GM18861 (cell line): ENCODE measurements around the gene CCDC8.
"Not testable (repeated sequence)": the region's sequence is repeated elsewhere in the genome, so short reads cannot be mapped to it uniquely, and the experiment has no call there.

Experiments
- ATAC-seq: cut with Tn5 transposase; IDR thresholded peaks from one replicate; pipeline ENCODE4 v1.9.1; 2021; ENCODE audit not compliant: unreplicated experiment

CCDC8 gene, protein sequence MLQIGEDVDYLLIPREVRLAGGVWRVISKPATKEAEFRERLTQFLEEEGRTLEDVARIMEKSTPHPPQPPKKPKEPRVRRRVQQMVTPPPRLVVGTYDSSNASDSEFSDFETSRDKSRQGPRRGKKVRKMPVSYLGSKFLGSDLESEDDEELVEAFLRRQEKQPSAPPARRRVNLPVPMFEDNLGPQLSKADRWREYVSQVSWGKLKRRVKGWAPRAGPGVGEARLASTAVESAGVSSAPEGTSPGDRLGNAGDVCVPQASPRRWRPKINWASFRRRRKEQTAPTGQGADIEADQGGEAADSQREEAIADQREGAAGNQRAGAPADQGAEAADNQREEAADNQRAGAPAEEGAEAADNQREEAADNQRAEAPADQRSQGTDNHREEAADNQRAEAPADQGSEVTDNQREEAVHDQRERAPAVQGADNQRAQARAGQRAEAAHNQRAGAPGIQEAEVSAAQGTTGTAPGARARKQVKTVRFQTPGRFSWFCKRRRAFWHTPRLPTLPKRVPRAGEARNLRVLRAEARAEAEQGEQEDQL

GRCh38 chr19:46413262-46414031 is at the start of gene CCDC8:
TSS of gene CCDC8 (minus strand) at chr19:46413564. CDS start at chr19:46412810, 754 bp downstream.
- ATAC-seq, result no peak

DNA sequence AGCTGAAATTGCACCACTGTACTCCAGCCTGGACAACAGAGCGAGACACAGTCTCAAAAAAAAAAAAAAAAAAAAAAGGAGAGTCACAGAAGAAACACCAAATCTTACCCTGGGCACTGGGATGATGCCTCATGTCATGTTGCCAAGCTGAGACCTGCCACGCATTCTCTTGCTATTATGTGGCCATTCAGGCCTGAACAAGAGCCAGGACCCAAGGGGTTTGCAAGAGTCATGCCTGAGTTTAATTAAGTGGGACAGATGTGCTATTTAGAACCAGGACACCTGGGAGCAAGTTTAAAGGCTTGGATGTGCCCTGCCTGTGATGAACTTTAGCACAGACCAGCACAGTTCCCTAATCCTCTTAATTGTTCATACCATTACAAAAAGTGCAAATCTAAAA is 48.2 kb upstream of the CCDC8 start:
- ATAC-seq, result no peak

DNA sequence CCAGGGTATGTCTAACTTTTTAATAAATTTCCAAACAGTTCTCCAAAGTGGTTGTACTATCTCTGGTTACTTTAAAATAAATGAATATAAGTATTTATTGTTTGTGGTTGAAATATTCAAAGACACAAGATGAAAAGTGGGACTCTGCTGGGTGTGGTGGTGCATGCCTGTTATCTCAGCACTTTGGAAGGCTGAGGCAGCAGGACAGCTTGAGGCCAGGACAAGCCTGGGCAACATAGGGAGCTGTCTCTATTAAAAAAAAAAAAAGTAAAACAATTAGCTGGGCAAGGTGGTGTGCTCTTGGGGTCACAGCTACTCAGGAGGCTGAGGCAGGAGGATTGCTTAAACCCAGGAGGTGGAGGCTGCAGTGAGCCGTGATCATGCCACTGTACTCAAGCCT is 47.6 kb upstream of the CCDC8 start:
- no peak for ATAC-seq

- no peak for ATAC-seq
Observed at GRCh38 chr19:46460055-46460454, 46.7 kb upstream of the CCDC8 start.

- ATAC-seq, result no peak
Observed at GRCh38 chr19:46456930-46457329, 43.6 kb upstream of the CCDC8 start.

DNA sequence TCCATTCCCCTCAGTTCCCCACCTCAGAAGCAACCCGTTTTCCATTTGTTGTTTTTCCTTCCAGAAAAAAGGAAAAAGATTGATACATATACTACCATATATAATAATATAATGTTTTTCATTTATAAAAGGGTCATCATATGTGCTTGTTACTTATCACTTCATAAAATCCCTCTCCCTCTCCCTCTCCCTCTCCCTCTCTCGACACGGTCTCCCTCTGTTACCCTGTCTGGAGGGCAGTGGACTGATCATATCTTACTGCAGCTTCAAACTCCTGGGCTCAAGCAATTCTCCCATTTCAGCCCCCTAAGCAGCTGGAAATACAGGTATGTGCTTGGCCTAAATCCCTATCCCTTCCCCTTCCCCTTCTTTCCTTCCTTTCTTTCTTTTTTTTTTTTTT is 40.9 kb upstream of the CCDC8 start:
- no peak for ATAC-seq

DNA sequence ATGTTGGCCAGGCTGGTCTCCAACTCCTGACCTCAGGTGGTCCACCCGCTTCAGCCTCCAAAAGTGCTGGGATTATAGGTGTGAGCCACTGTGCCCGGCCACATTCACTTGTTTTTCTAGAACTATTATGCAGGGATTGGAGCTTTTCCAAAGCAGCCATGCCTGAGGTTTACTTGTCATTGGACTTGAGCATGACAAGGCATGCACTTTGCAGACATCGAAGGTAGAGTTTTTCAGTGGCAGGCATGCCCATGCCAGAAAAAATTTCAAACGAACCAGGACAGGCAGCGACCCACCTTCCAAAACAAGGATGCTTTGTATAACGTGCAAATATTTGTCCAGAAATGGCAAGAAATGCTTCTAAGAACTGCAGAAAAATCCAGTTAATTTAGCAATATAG is 40.3 kb upstream of the CCDC8 start:
- no peak for ATAC-seq

GRCh38 chr19:46452186-46452585 is 38.8 kb upstream of the CCDC8 start:
- ATAC-seq, result no peak

DNA sequence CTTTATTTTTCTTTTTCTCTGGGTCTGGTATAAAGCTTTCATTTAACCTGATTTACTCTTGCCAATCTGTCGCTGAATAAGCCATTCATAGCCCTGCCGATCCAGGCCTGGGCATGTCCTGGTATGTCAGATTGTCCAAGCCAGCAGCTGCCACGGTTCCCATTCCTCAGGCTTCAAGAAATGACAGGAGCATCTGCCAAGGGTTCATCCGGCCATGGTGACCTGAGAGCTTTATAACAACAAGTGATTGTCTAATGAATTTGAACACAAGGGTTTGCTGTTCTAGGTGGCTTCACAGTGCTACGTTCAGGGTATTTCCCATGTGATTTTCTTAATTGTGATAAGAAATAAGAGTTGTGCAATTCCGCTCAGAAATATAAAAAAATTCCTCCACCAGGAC is 38.0 kb upstream of the CCDC8 start:
- no peak for ATAC-seq

DNA sequence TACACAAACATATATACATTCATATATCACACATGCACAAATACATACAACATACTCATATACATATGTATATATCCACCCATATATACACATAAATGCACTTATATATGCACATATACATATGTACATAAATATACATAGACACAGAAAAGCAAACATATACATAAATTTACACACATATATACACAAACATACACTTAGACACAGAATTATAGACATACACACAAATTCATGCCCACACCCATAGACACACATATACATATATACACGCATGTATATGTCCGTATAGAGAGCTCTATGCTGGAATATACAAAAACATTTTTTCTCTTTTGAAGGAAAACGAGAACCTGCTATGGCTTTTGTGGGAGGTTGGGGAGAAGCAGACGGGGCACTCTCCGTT is 37.4 kb upstream of the CCDC8 start:
- no peak for ATAC-seq

- no peak for ATAC-seq
Observed at GRCh38 chr19:46449228-46449627, 35.9 kb upstream of the CCDC8 start.

DNA sequence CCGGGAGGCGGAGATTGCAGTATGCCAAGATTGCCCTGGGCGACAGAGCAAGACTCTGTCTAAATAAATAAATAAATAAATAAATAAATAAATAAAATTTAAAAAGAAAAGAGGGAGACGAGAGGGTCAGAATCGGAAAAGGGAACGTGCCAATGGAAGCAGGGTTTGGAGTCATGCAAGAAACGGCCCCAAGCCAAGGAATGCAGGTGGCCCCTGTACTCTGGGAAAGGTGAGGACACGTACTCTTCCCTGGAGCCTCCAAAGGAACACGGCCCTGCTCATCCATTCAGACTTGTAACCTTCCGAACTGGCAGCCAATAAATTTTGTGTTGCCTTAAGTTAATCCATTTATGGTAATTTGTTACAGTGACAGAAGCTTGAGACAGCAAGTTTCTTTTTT is 35.2 kb upstream of the CCDC8 start:
- no peak for ATAC-seq

DNA sequence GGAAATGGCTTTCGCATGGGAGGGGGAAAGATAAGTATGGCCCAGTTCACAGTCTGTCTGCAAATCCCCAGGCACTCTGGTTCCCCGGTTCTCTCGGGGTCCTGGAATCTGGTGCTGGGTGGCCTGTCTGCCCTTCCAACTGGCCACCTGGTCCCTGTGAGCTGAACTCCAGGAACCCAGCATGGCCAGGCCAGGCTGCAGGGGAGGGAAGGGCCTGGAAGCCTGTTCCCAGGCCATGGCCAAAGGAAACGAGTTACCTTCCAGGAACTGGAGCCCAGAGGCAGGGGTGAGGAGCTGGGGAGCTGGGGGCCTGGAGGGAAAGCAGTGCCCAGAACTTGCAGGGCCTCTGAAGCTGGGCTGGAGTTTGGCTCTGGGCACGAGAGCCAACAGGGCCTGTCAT is 34.5 kb upstream of the CCDC8 start:
- no peak for ATAC-seq

- ATAC-seq, result no peak
Observed at GRCh38 chr19:46447006-46447405, 33.6 kb upstream of the CCDC8 start.

GRCh38 chr19:46446021-46446420 is 32.7 kb upstream of the CCDC8 start:
- ATAC-seq, result no peak

- no peak for ATAC-seq
Observed at GRCh38 chr19:46442808-46443450, 29.6 kb upstream of the CCDC8 start.

GRCh38 chr19:46441866-46442265 is 28.5 kb upstream of the CCDC8 start:
- no peak for ATAC-seq

- ATAC-seq, result not testable (repeated sequence)
Observed at GRCh38 chr19:46435689-46436088, 22.3 kb upstream of the CCDC8 start.

- no peak for ATAC-seq
Observed at GRCh38 chr19:46435009-46435408, 21.6 kb upstream of the CCDC8 start.

GRCh38 chr19:46433470-46433869 is 20.1 kb upstream of the CCDC8 start:
- not testable (repeated sequence) for ATAC-seq

GRCh38 chr19:46431824-46432223 is 18.5 kb upstream of the CCDC8 start:
- no peak for ATAC-seq

DNA sequence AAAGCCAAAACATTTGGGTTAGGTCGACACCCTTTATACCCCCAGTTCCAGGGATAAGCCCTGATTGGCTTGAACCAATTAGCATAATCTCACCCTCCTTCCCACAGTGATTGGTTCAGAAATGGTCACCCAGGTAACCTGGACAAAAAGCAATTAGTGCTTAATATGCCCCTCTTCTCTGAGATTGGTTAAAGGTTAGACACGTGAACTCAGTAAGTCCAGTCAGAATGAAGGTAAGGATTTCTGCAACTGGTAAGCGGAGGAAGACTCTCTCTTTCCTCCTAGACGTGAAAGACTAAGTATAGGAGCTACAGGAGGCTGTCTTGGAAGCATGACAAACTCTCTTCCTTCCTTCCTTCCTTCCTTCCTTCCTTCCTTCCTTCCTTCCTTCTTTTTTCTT is 16.6 kb upstream of the CCDC8 start:
- no peak for ATAC-seq
